ENCODE results near the gene NOD2.

The NOD2 gene

DNA sequence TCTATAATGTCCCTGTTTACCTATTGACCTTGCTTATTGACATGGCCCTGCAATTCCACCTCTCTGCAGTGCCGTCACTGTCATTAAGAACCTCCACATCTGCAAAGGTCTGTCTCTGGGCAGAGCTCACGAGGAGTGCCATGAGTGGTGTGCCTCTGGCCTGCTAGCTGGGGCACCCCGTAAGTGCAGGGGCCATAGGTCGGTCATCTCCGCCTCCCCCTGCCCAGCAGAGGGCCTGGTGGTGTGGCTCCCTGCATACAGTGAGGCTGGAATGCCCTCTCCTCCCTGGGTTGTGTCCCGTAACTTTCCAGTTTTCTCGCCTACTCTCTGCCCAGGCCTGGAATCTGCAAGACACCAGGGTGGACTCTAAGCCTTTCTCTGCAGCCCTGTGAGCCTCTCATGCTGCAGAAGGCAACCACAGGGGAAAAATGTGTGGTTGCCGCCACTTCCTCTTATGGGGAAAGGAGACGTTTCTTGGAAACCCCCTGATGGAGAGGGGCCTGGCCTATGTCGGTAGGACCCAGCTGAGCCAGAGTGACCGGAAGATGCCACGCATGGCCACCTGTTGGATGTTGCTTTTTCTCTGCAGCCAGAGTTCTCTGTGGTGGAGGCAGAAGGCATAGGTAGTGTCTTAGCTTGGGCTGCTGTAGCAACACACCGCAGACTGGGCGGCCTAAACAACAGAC, 9.6 kb upstream of the NOD2 start:
- Mint-ChIP-seq H3K27ac (no peak overlapping the region), H3K27me3 (ENCODE audit: low read depth) (peaks cover 2% of the 10 kb centered on the region), H3K4me1 (no peaks in the 10 kb centered on the region), H3K4me3 (no peak overlapping the region), H3K36me3 (ENCODE audit: low read depth) (no peaks in the 10 kb centered on the region), H3K9me3 (no peaks in the 10 kb centered on the region)
- TF ChIP-seq, protein P1, sequence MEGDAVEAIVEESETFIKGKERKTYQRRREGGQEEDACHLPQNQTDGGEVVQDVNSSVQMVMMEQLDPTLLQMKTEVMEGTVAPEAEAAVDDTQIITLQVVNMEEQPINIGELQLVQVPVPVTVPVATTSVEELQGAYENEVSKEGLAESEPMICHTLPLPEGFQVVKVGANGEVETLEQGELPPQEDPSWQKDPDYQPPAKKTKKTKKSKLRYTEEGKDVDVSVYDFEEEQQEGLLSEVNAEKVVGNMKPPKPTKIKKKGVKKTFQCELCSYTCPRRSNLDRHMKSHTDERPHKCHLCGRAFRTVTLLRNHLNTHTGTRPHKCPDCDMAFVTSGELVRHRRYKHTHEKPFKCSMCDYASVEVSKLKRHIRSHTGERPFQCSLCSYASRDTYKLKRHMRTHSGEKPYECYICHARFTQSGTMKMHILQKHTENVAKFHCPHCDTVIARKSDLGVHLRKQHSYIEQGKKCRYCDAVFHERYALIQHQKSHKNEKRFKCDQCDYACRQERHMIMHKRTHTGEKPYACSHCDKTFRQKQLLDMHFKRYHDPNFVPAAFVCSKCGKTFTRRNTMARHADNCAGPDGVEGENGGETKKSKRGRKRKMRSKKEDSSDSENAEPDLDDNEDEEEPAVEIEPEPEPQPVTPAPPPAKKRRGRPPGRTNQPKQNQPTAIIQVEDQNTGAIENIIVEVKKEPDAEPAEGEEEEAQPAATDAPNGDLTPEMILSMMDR (IDR thresholded peaks at IDR 0.05; ENCODE audit: unreplicated experiment in 3 of 3), result no peak

DNA sequence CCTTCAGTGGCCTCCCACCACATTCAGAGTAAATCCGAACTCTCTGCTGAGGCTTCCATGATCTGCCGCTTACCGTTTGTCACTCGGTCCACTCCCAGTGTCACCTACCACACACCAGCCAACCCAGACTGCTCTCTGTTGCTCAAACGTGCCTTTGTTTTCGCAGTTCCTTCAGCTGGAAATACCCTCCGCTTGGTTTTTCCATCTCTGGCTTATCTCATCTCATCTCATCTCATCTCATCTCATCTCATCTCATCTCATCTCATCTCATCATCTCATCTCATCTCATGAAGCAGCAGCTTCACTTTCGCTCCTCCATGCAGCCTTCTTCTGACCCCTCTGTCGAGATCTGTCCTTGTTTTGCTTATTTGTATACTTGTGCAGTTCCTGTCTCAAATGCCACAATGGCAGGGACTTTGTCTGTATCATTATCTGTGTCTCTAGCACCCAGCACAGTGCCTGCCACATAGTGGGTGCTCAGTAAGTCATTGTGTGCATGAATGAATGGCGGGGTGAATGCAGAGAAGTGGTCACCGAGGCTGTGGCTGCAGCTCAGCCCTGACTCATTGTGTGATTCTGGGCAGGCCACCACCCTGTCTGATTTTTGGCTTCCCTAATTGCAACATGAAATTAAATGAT, 8.5 kb upstream of the NOD2 start:
- no peak overlapping the region for H3K4me3 Mint-ChIP-seq
- H3K36me3 Mint-ChIP-seq (ENCODE audit: low read depth), result no peaks in the 10 kb centered on the region
- H3K27me3 Mint-ChIP-seq (ENCODE audit: low read depth), result no peaks in the 10 kb centered on the region
- H3K27ac Mint-ChIP-seq, result no peak overlapping the region
- no peaks in the 10 kb centered on the region for H3K4me1 Mint-ChIP-seq
- H3K9me3 Mint-ChIP-seq, result no peaks in the 10 kb centered on the region
- TF ChIP-seq, protein P1 (IDR thresholded peaks at IDR 0.05; ENCODE audit: unreplicated experiment in 3 of 3), result no peak

DNA sequence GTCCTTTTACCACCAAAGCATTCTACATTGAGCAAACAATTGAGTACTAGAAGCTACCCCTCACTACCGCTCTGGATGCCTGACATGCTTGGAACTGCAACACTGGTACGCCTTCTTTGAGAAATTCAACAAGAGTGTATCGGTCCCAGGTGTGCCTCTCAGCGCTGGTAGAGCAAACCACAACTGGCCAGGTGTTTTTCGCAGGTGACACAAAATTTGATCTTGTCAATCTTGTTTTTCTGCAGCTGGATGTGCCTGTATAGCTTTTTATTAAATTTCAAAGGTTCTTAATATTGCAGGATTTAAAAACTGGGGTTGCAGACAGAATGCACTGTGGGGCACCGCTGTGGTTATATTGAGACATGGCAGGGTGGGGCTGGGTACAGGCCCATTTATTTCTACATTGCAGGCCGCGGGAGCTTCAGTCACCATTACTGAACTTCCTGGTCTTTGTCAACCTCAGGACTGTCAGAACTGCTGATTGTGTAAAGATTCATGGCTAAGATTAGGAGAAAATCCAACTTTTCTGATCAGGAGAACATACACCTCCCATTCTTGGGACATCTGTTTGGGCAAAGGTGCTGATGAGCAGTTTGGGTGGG, 7.8 kb upstream of the NOD2 start:
- Mint-ChIP-seq H3K36me3 (ENCODE audit: low read depth) (no peaks in the 10 kb centered on the region), H3K27me3 (ENCODE audit: low read depth) (no peaks in the 10 kb centered on the region)

DNA sequence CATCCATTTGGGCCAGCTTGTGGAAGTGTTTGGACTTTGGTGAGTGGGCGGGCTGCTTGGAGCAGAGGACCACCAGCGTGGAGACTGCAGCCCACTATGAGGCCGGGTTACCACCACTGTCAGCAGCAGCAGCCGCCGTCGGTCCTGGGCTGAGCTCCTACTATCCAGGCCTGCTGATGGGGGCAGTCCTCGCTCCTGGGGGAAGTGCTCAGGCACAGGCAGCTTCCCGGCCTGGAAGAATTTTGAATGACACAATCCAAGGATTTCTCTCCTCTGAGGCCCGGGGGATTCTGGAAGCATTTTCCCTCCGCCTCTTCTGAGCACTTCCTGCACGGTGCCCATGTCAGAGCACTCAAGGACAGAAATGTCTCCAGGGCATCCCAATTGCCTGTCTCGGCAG, 5.3 kb upstream of the NOD2 start:
- H3K9me3 Mint-ChIP-seq, result no peaks in the 10 kb centered on the region

More for the DNA sequence above, 7.8 kb upstream of the NOD2 start:
- no peaks in the 10 kb centered on the region for H3K4me1 Mint-ChIP-seq
- H3K4me3 Mint-ChIP-seq, result no peak overlapping the region
- no peaks in the 10 kb centered on the region for H3K9me3 Mint-ChIP-seq
- no peak overlapping the region for H3K27ac Mint-ChIP-seq
- TF ChIP-seq, protein P1 (IDR thresholded peaks at IDR 0.05; ENCODE audit: unreplicated experiment in 3 of 3), result no peak

DNA sequence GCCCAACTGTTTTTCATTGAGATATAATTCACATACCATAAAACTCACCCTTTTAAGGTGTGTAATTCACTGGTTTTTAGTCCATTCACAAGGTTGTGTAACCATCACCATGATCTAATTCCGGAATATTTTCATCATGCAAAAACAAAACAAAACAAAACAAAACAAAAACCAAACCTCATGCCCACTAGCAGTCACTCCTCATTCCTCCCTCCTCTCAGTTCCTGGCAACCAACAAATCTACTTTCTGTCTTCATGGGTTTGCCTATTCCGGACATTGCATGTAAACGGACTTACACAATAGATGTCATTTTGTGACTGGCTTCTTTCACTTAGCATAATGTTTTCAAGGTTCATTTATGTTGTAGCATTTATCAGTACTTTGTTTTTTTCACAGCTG, 4.5 kb upstream of the NOD2 start:
- TF ChIP-seq, protein P1 (IDR thresholded peaks at IDR 0.05; ENCODE audit: unreplicated experiment in 3 of 3), result no peak
- peaks cover 16% of the 10 kb centered on the region for H3K27me3 Mint-ChIP-seq (ENCODE audit: low read depth)
- no peak overlapping the region for H3K27ac Mint-ChIP-seq
- no peak overlapping the region for H3K4me3 Mint-ChIP-seq
- peaks cover 5% of the 10 kb centered on the region for H3K4me1 Mint-ChIP-seq
- no peaks in the 10 kb centered on the region for H3K36me3 Mint-ChIP-seq (ENCODE audit: low read depth)
- H3K9me3 Mint-ChIP-seq, result no peaks in the 10 kb centered on the region

More for the DNA sequence above, 5.3 kb upstream of the NOD2 start:
- TF ChIP-seq, protein P1 (IDR thresholded peaks at IDR 0.05; ENCODE audit: unreplicated experiment in 3 of 3), result no peak
- peaks cover 15% of the 10 kb centered on the region for H3K27me3 Mint-ChIP-seq (ENCODE audit: low read depth)
- no peaks in the 10 kb centered on the region for H3K36me3 Mint-ChIP-seq (ENCODE audit: low read depth)
- no peak overlapping the region for H3K4me3 Mint-ChIP-seq
- H3K27ac Mint-ChIP-seq, result no peak overlapping the region
- peaks cover 5% of the 10 kb centered on the region for H3K4me1 Mint-ChIP-seq
